ENCODE measurements around the gene GMDS. TPM values are rescaled to one million over a fixed set of nuclear protein-coding genes. Genes with fewer than 3 reads are reported as not detected.

GMDS gene
- total RNA-seq, 1 experiment from 2014 or later, result 11.0 TPM

GRCh38 chr6:2037237-2037926 is 208.0 kb downstream of the GMDS start:
- DNase-seq (ENCODE audit: low read depth), result no peak

GRCh38 chr6:2036710-2037023 is 208.7 kb downstream of the GMDS start:
- no peak for DNase-seq (ENCODE audit: low read depth)

GRCh38 chr6:2035826-2036709 is 209.3 kb downstream of the GMDS start:
- DNase-seq (ENCODE audit: low read depth), result no peak

GRCh38 chr6:2035046-2035445 is 210.4 kb downstream of the GMDS start:
- no peak for DNase-seq (ENCODE audit: low read depth)

- peak; percentile 7 for DNase-seq (ENCODE audit: low read depth)
Measured at GRCh38 chr6:2034256-2034655, 211.1 kb downstream of the GMDS start.

- no peak for DNase-seq (ENCODE audit: low read depth)
Measured at GRCh38 chr6:2033544-2033943, 211.9 kb downstream of the GMDS start.

- no peak for DNase-seq (ENCODE audit: low read depth)
Measured at GRCh38 chr6:2030682-2031244, 214.6 kb downstream of the GMDS start.

- DNase-seq (ENCODE audit: low read depth), result no peak
Measured at GRCh38 chr6:2029952-2030351, 215.5 kb downstream of the GMDS start.

GRCh38 chr6:2029130-2029794 is 216.1 kb downstream of the GMDS start:
- DNase-seq (ENCODE audit: low read depth), result no peak

- no peak for DNase-seq (ENCODE audit: low read depth)
Measured at GRCh38 chr6:2028457-2029038, 216.9 kb downstream of the GMDS start.

- no peak for DNase-seq (ENCODE audit: low read depth)
Measured at GRCh38 chr6:2026133-2026532, 219.3 kb downstream of the GMDS start.

GRCh38 chr6:2021713-2022125 is 223.7 kb downstream of the GMDS start:
- DNase-seq (ENCODE audit: low read depth), result peak; percentile 63

GRCh38 chr6:2020909-2021308 is 224.5 kb downstream of the GMDS start:
- peak; percentile 5 for DNase-seq (ENCODE audit: low read depth)

GRCh38 chr6:2019051-2019450 is 226.4 kb downstream of the GMDS start:
- DNase-seq (ENCODE audit: low read depth), result no peak

- no peak for DNase-seq (ENCODE audit: low read depth)
Measured at GRCh38 chr6:2016040-2016439, 229.4 kb downstream of the GMDS start.

- no peak for DNase-seq (ENCODE audit: low read depth)
Measured at GRCh38 chr6:2008383-2008976, 236.9 kb downstream of the GMDS start.

GRCh38 chr6:2007165-2007564 is 238.2 kb downstream of the GMDS start:
- no peak for DNase-seq (ENCODE audit: low read depth)

- no peak for DNase-seq (ENCODE audit: low read depth)
Measured at GRCh38 chr6:2004888-2005287, 240.5 kb downstream of the GMDS start.

GRCh38 chr6:2000962-2001361 is 244.4 kb downstream of the GMDS start:
- DNase-seq (ENCODE audit: low read depth), result no peak

GRCh38 chr6:1997702-1998101 is 247.7 kb downstream of the GMDS start:
- no peak for DNase-seq (ENCODE audit: low read depth)

- no peak for DNase-seq (ENCODE audit: low read depth)
Measured at GRCh38 chr6:1995636-1996035, 249.8 kb downstream of the GMDS start.
